Suprapubic skin (tissue), 4 donors: Measurements from ENCODE around the gene MRPL16. TPM values are rescaled to one million over a fixed set of nuclear protein-coding genes. Genes with fewer than 3 reads are reported as not detected.

Experiments
- DNase-seq, 2 donors: peaks; one replicate each; pipeline ENCODE4 v3.0.0-alpha.2; 2019; ENCODE audit warnings: low spot score in 2 of 2
- H3K27ac ChIP-seq: fragments of 200-600 bp; sonication (generic); one replicate; pipeline ENCODE4 v1.5.1; 2019
- H3K27me3 ChIP-seq: fragments of 200-600 bp; sonication (generic); one replicate; pipeline ENCODE4 v1.5.1; 2019
- H3K36me3 ChIP-seq: fragments of 200-600 bp; sonication (generic); one replicate; pipeline ENCODE4 v1.5.1; 2019
- H3K4me1 ChIP-seq: fragments of 200-600 bp; sonication (generic); one replicate; pipeline ENCODE4 v1.5.1; 2019
- H3K4me3 ChIP-seq: fragments of 200-600 bp; sonication (generic); one replicate; pipeline ENCODE4 v1.5.1; 2019; ENCODE audit warnings: mild to moderate bottlenecking
- H3K9me3 ChIP-seq: fragments of 200-600 bp; sonication (generic); one replicate; pipeline ENCODE4 v1.5.1; 2019
- EP300 ChIP-seq: sonication (generic); formaldehyde crosslinking; IDR thresholded peaks from one replicate; pipeline ENCODE4 v1.6.1; 2017; ENCODE audit warnings: antibody characterized with exemption
- POLR2A ChIP-seq, 2 donors: fragments of 450-650 bp; IDR thresholded peaks; one replicate each; pipeline ENCODE4 v1.6.1; 2017; ENCODE audit warnings: antibody characterized with exemption in 2 of 2, mild to moderate bottlenecking in 2 of 2, moderate library complexity in 2 of 2
- POLR2AphosphoS5 ChIP-seq, 3 donors: sonication (generic); formaldehyde crosslinking; IDR thresholded peaks; one replicate each; pipeline ENCODE4 v1.6.1; 2017; ENCODE audit warnings: antibody characterized with exemption in 3 of 3
- WGBS: methylation state at CpG from one replicate; pipeline ENCODE4 v1.1.5; 2018; 5-methylcytosine and 5-hydroxymethylcytosine counted together
- total RNA-seq, 4 donors: library from RNA; depleted of rRNA; stranded (reverse); fragments of >200 nt; gene quantifications; one replicate each; pipeline ENCODE4 v1.1.0, GENCODE V29; 2016
- TF ChIP-seq, protein P1 (sequence below), 2 donors: fragments of 200-600 bp in 1 of 2; fragments of 450-650 bp in 1 of 2; sonication (generic) in 1 of 2; IDR thresholded peaks; one replicate each; pipeline ENCODE4 v1.5.1; 2016 to 2019; ENCODE audit warnings: antibody characterized with exemption in 2 of 2, mild to moderate bottlenecking in 1 of 2, moderate library complexity in 1 of 2

MRPL16 gene
- total RNA-seq, 4 donors from 2014 or later, result 27.8 to 42.0 (median 32.4) TPM

DNA sequence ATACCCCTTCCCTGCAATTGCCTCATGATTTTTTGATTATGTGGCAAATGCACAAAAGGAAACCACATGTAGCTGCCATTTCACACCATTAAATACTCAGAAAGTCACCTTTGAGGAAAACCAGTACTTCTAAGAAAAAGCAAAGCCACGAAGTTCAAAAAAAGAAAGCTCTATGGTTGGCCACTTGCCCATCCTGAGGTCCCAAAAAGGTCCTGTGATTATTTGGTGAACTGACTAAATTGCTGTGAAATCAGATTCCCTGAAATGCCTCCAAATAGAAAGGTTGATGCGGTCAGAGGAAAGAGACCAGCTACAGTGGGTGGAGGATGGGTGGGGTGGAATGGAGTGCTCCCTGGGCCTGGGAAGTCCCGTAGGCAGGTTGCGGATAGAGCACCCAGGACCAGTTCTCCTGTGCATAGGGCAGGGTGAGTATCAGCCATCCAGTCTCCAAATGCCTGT lies 26.9 kb downstream of the MRPL16 start:
- WGBS, result 78% methylated on average over 4 of the region's 4 CpGs
- no peak for TF ChIP-seq EP300
- TF ChIP-seq, protein P1, sequence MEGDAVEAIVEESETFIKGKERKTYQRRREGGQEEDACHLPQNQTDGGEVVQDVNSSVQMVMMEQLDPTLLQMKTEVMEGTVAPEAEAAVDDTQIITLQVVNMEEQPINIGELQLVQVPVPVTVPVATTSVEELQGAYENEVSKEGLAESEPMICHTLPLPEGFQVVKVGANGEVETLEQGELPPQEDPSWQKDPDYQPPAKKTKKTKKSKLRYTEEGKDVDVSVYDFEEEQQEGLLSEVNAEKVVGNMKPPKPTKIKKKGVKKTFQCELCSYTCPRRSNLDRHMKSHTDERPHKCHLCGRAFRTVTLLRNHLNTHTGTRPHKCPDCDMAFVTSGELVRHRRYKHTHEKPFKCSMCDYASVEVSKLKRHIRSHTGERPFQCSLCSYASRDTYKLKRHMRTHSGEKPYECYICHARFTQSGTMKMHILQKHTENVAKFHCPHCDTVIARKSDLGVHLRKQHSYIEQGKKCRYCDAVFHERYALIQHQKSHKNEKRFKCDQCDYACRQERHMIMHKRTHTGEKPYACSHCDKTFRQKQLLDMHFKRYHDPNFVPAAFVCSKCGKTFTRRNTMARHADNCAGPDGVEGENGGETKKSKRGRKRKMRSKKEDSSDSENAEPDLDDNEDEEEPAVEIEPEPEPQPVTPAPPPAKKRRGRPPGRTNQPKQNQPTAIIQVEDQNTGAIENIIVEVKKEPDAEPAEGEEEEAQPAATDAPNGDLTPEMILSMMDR (IDR thresholded peaks at IDR 0.05), result no peak
- no peak for TF ChIP-seq POLR2A (IDR thresholded peaks at IDR 0.05)
- no peak for TF ChIP-seq POLR2AphosphoS5 (IDR thresholded peaks at IDR 0.05)

DNA sequence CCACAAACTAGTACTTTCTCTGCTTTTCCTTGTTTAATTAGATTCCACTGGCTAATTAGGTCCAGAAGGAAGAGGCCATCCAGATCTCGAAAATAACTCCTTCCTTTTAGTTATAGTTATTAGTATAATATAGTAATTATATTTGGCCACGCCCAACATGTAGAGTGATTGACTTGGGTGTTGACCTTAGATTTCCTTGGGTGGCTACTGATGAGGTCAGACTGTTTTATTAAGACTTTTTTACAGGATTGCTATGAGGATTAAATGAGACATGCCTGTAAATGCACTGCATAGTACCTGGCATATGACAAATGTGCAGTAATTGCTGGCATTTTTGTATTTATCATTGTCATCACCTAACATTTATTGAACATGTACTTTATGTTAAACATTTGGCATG lies 28.5 kb downstream of the MRPL16 start:
- 79% methylated on average over 2 of the region's 2 CpGs for WGBS
- no peaks in the 10 kb centered on the region for H3K9me3 ChIP-seq
- H3K27me3 ChIP-seq, result no peaks in the 10 kb centered on the region
- TF ChIP-seq EP300 (no peak), POLR2A (IDR thresholded peaks at IDR 0.05) (no peak), POLR2AphosphoS5 (IDR thresholded peaks at IDR 0.05) (no peak)
- TF ChIP-seq, protein P1 (IDR thresholded peaks at IDR 0.05), result no peak
- H3K27ac ChIP-seq, result no peak overlapping the region
- H3K4me1 ChIP-seq, result peaks cover 8% of the 10 kb centered on the region
- H3K4me3 ChIP-seq, result no peak overlapping the region
- no peak for DNase-seq
- H3K36me3 ChIP-seq, result peaks cover 17% of the 10 kb centered on the region

More for the DNA sequence above, 26.9 kb downstream of the MRPL16 start:
- H3K4me1 ChIP-seq, result peaks cover 18% of the 10 kb centered on the region
- no peaks in the 10 kb centered on the region for H3K9me3 ChIP-seq
- no peak for DNase-seq
- H3K27me3 ChIP-seq, result no peaks in the 10 kb centered on the region
- no peak overlapping the region for H3K27ac ChIP-seq
- peaks cover 30% of the 10 kb centered on the region for H3K36me3 ChIP-seq
- H3K4me3 ChIP-seq, result no peak overlapping the region

DNA sequence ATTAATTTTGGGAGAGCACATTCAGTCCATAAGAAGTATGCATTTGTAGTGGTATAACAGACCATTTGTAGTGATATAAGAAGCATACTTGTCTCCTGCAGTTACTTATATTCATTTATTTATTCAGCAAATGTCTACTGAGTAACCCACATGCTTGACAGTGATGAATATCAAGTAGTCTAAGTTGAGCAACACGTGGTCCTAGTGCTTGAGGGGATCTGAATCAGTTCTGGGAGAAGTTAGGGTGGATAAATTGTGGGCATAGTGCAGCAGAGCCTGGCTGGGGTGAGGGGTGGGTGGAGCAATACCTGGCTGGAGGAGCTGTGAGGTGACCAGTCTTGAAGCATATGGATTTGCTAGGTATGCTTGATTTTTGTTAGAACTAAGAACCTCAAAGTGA lies 31.1 kb downstream of the MRPL16 start:
- Histone ChIP-seq H3K4me3 (no peak overlapping the region), H3K9me3 (no peaks in the 10 kb centered on the region), H3K4me1 (no peaks in the 10 kb centered on the region), H3K27me3 (no peaks in the 10 kb centered on the region), H3K27ac (no peak overlapping the region), H3K36me3 (peaks cover 31% of the 10 kb centered on the region)
- no peak for DNase-seq
- TF ChIP-seq POLR2AphosphoS5 (IDR thresholded peaks at IDR 0.05) (no peak), POLR2A (IDR thresholded peaks at IDR 0.05) (no peak), EP300 (no peak)
- TF ChIP-seq, protein P1 (IDR thresholded peaks at IDR 0.05), result no peak
- WGBS, result 22% methylated on average over 1 of the region's 1 CpG

DNA sequence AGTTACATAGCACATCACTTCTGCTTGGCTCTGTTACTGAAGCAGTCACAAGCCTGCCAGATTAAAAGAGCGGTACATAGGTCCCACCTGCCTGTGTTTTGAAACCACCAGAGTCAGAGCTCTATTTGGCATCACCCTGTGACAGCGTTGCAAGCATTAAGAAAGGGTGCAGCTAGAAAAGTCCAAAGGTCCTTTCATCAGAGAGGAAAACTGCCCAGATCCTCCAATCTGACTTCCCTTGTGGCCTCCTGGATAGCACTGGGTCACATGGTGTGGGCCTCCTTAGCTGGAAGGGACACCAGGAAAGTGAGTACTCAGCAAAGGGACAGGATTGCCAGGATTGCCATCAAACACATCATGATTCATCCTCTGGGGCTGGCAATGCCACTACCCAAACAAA lies 32.5 kb downstream of the MRPL16 start:
- WGBS, result no CpG with 5 or more reads among the region's 2 CpGs
- Histone ChIP-seq H3K9me3 (no peaks in the 10 kb centered on the region), H3K4me1 (no peaks in the 10 kb centered on the region), H3K27ac (no peak overlapping the region), H3K27me3 (no peaks in the 10 kb centered on the region), H3K36me3 (peaks cover 38% of the 10 kb centered on the region), H3K4me3 (no peak overlapping the region)
- no peak for TF ChIP-seq POLR2A (IDR thresholded peaks at IDR 0.05)
- TF ChIP-seq POLR2AphosphoS5 (IDR thresholded peaks at IDR 0.05), result no peak
- no peak for TF ChIP-seq EP300
- TF ChIP-seq, protein P1 (IDR thresholded peaks at IDR 0.05), result no peak
- DNase-seq, result no peak

DNA sequence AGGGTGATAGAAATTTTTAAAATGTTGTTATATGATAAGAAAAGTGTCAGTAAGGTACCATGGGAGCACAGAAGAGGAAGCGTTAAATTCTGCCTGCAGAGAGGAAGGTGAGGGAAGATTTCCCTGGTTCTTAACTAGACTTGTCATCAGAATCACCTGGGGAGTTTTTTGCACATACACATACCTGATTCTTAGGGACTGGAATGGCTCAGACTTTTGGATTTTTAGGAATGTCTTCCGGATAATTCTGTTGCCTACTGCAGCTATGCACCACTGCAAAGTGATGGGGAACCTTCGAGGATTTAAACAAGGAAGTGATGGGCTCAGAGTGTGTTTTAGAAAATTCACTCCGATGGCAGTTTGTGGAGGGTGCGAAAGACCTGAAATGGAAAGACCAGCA lies 33.5 kb downstream of the MRPL16 start:
- WGBS, result 95% methylated on average over 5 of the region's 5 CpGs

More for the DNA sequence above, 33.5 kb downstream of the MRPL16 start:
- H3K4me3 ChIP-seq, result no peak overlapping the region
- H3K27ac ChIP-seq, result no peak overlapping the region
- H3K27me3 ChIP-seq, result no peaks in the 10 kb centered on the region
- peaks cover 2% of the 10 kb centered on the region for H3K4me1 ChIP-seq
- no peak for DNase-seq
- H3K36me3 ChIP-seq, result peaks cover 38% of the 10 kb centered on the region
- no peak for TF ChIP-seq POLR2A (IDR thresholded peaks at IDR 0.05)
- TF ChIP-seq, protein P1 (IDR thresholded peaks at IDR 0.05), result no peak
- no peak for TF ChIP-seq EP300
- no peak for TF ChIP-seq POLR2AphosphoS5 (IDR thresholded peaks at IDR 0.05)
- no peaks in the 10 kb centered on the region for H3K9me3 ChIP-seq
